Effector memory CD8-positive, alpha-beta T cell (primary cell): ENCODE results near the gene CCDC6.
A peak's percentile ranks its signal among the peaks of the same experiment; 100 is the strongest.
"Not testable (repeated sequence)": the region's sequence is repeated elsewhere in the genome, so short reads cannot be mapped to it uniquely, and the experiment has no call there.

ENCODE experiments used
- ATAC-seq: fragments of 150-1000 bp; cut with Tn5 transposase; replicated peaks from 2 replicates; pipeline ENCODE4 v1.10.0; 2021; ENCODE audit warnings: mild to moderate bottlenecking, moderate library complexity
- DNase-seq, 3 experiments: peaks; one replicate each; pipeline ENCODE4 v3.0.0; 2021
- H3K27ac Mint-ChIP-seq, 2 donors: one replicate each; pipeline ENCODE4 v1.8.0; 2022; ENCODE audit warnings: mild to moderate bottlenecking in 2 of 2, mixed read lengths in 2 of 2, moderate library complexity in 2 of 2
- H3K27me3 Mint-ChIP-seq, 2 donors: one replicate each; pipeline ENCODE4 v1.8.0; 2022; ENCODE audit warnings: mixed read lengths in 2 of 2
- H3K36me3 Mint-ChIP-seq: one replicate; pipeline ENCODE4 v1.8.0; 2022; ENCODE audit warnings: mild to moderate bottlenecking, moderate library complexity, mixed read lengths; ENCODE audit not compliant: insufficient read depth
- H3K4me1 Mint-ChIP-seq, 2 donors: one replicate each; pipeline ENCODE4 v1.8.0; 2022; ENCODE audit warnings: low read depth in 2 of 2, mixed read lengths in 2 of 2
- H3K4me3 Mint-ChIP-seq, 2 donors: one replicate each; pipeline ENCODE4 v1.8.0; 2022; ENCODE audit warnings: mild to moderate bottlenecking in 2 of 2, mixed read lengths in 2 of 2, moderate library complexity in 2 of 2
- H3K9me3 Mint-ChIP-seq, 2 donors: one replicate each; pipeline ENCODE4 v1.8.0; 2022; ENCODE audit warnings: mixed read lengths in 2 of 2

Gene CCDC6

GRCh38 chr10:59803714-59804113 lies 102.6 kb downstream of the CCDC6 start:
- DNase-seq (no peak), ATAC-seq (no peak)
- Mint-ChIP-seq H3K4me3 (no peak overlapping the region), H3K27me3 (no peaks in the 10 kb centered on the region), H3K9me3 (no peaks in the 10 kb centered on the region), H3K36me3 (peaks cover 59% of the 10 kb centered on the region), H3K4me1 (peaks cover 4 to 8% of the 10 kb centered on the region in 2 donors), H3K27ac (no peak overlapping the region)

GRCh38 chr10:59801171-59801570 lies 105.2 kb downstream of the CCDC6 start:
- ATAC-seq (no peak), DNase-seq (no peak)
- peak overlapping the region in 1 of 2 donors; percentile 9 for H3K27ac Mint-ChIP-seq
- no peaks in the 10 kb centered on the region for H3K27me3 Mint-ChIP-seq
- H3K4me3 Mint-ChIP-seq: no peak overlapping the region
- H3K9me3 Mint-ChIP-seq: no peaks in the 10 kb centered on the region
- H3K36me3 Mint-ChIP-seq: peaks cover 61% of the 10 kb centered on the region
- peaks cover 4 to 8% of the 10 kb centered on the region in 2 donors for H3K4me1 Mint-ChIP-seq

- peaks cover 8% of the 10 kb centered on the region in 2 donors for H3K4me1 Mint-ChIP-seq
- ATAC-seq: no peak
- H3K27ac Mint-ChIP-seq: peak overlapping the region in 1 of 2 donors; percentile 8
- H3K4me3 Mint-ChIP-seq: no peak overlapping the region
- no peaks in the 10 kb centered on the region for H3K27me3 Mint-ChIP-seq
- no peak for DNase-seq
- H3K36me3 Mint-ChIP-seq: peaks cover 53% of the 10 kb centered on the region
- no peaks in the 10 kb centered on the region for H3K9me3 Mint-ChIP-seq
These were observed 106.9 kb downstream of the CCDC6 start for GRCh38 chr10:59799421-59799820.

- ATAC-seq (no peak), DNase-seq (no peak)
- Mint-ChIP-seq H3K4me1 (peaks cover 0 to 4% of the 10 kb centered on the region in 2 donors), H3K4me3 (no peak overlapping the region), H3K27ac (no peak overlapping the region), H3K9me3 (no peaks in the 10 kb centered on the region), H3K27me3 (no peaks in the 10 kb centered on the region), H3K36me3 (peaks cover 63% of the 10 kb centered on the region)
These were observed 112.4 kb downstream of the CCDC6 start for GRCh38 chr10:59793919-59794318.

GRCh38 chr10:59792812-59793211 lies 113.5 kb downstream of the CCDC6 start:
- Mint-ChIP-seq H3K9me3 (no peaks in the 10 kb centered on the region), H3K27me3 (no peaks in the 10 kb centered on the region), H3K4me1 (peaks cover 0 to 4% of the 10 kb centered on the region in 2 donors), H3K36me3 (peaks cover 58% of the 10 kb centered on the region), H3K4me3 (no peak overlapping the region), H3K27ac (no peak overlapping the region)
- no peak for DNase-seq
- ATAC-seq: no peak

GRCh38 chr10:59791601-59792000 lies 114.8 kb downstream of the CCDC6 start:
- Mint-ChIP-seq H3K36me3 (peaks cover 52% of the 10 kb centered on the region), H3K4me3 (no peak overlapping the region), H3K9me3 (no peaks in the 10 kb centered on the region), H3K27me3 (no peaks in the 10 kb centered on the region), H3K27ac (no peak overlapping the region), H3K4me1 (peaks cover 0 to 4% of the 10 kb centered on the region in 2 donors)
- DNase-seq: no peak
- no peak for ATAC-seq

- H3K36me3 Mint-ChIP-seq: peaks cover 44% of the 10 kb centered on the region
- H3K4me1 Mint-ChIP-seq, H3K9me3 Mint-ChIP-seq, H3K27me3 Mint-ChIP-seq, DNase-seq, H3K27ac Mint-ChIP-seq, ATAC-seq, H3K4me3 Mint-ChIP-seq: not testable (repeated sequence)
These were observed 116.3 kb downstream of the CCDC6 start for GRCh38 chr10:59790080-59790479.

GRCh38 chr10:59788914-59789313 lies 117.4 kb downstream of the CCDC6 start:
- H3K4me1 Mint-ChIP-seq, DNase-seq, H3K4me3 Mint-ChIP-seq, H3K27me3 Mint-ChIP-seq, ATAC-seq, H3K9me3 Mint-ChIP-seq: not testable (repeated sequence)
- peak overlapping the region in 1 of 2 donors; percentile 13 for H3K27ac Mint-ChIP-seq
- H3K36me3 Mint-ChIP-seq: peaks cover 36% of the 10 kb centered on the region

- not testable (repeated sequence) for H3K27ac Mint-ChIP-seq, H3K27me3 Mint-ChIP-seq, DNase-seq, H3K4me1 Mint-ChIP-seq, H3K9me3 Mint-ChIP-seq, ATAC-seq, H3K4me3 Mint-ChIP-seq
- peaks cover 19% of the 10 kb centered on the region for H3K36me3 Mint-ChIP-seq
These were observed 119.3 kb downstream of the CCDC6 start for GRCh38 chr10:59787032-59787431.

GRCh38 chr10:59785476-59785875 lies 120.9 kb downstream of the CCDC6 start:
- ATAC-seq: not testable (repeated sequence)

GRCh38 chr10:59781511-59781910 lies 124.8 kb downstream of the CCDC6 start:
- no peak for ATAC-seq
- Mint-ChIP-seq H3K4me1 (no peaks in the 10 kb centered on the region), H3K4me3 (no peak overlapping the region), H3K27ac (no peak overlapping the region), H3K36me3 (no peaks in the 10 kb centered on the region), H3K9me3 (no peaks in the 10 kb centered on the region), H3K27me3 (no peaks in the 10 kb centered on the region)
- DNase-seq: no peak

More at GRCh38 chr10:59785476-59785875, 120.9 kb downstream of the CCDC6 start:
- H3K36me3 Mint-ChIP-seq, H3K27me3 Mint-ChIP-seq, H3K4me3 Mint-ChIP-seq, H3K9me3 Mint-ChIP-seq, H3K4me1 Mint-ChIP-seq, H3K27ac Mint-ChIP-seq, DNase-seq: not testable (repeated sequence)

- H3K27ac Mint-ChIP-seq: no peak overlapping the region
These were observed 126.4 kb downstream of the CCDC6 start for GRCh38 chr10:59779756-59780533.

GRCh38 chr10:59774451-59774850 lies 131.9 kb downstream of the CCDC6 start:
- ATAC-seq: no peak
- no peaks in the 10 kb centered on the region for H3K9me3 Mint-ChIP-seq

More at GRCh38 chr10:59779756-59780533, 126.4 kb downstream of the CCDC6 start:
- no peak overlapping the region for H3K4me3 Mint-ChIP-seq
- no peaks in the 10 kb centered on the region for H3K27me3 Mint-ChIP-seq
- no peaks in the 10 kb centered on the region for H3K9me3 Mint-ChIP-seq
- ATAC-seq (no peak), DNase-seq (no peak)
- no peaks in the 10 kb centered on the region for H3K4me1 Mint-ChIP-seq
- H3K36me3 Mint-ChIP-seq: no peaks in the 10 kb centered on the region

GRCh38 chr10:59773088-59773487 lies 133.3 kb downstream of the CCDC6 start:
- H3K27me3 Mint-ChIP-seq: peaks cover 7 to 15% of the 10 kb centered on the region in 2 donors
- no peaks in the 10 kb centered on the region for H3K36me3 Mint-ChIP-seq
- ATAC-seq (no peak), DNase-seq (no peak)
- no peaks in the 10 kb centered on the region for H3K9me3 Mint-ChIP-seq
- H3K4me1 Mint-ChIP-seq: no peaks in the 10 kb centered on the region
- H3K27ac Mint-ChIP-seq: no peak overlapping the region
- no peak overlapping the region for H3K4me3 Mint-ChIP-seq

More at GRCh38 chr10:59774451-59774850, 131.9 kb downstream of the CCDC6 start:
- Mint-ChIP-seq H3K27ac (no peak overlapping the region), H3K4me1 (no peaks in the 10 kb centered on the region), H3K27me3 (peaks cover 7 to 15% of the 10 kb centered on the region in 2 donors), H3K4me3 (no peak overlapping the region), H3K36me3 (no peaks in the 10 kb centered on the region)
- no peak for DNase-seq
